ENCODE data around the gene GRAPL.
A peak's percentile ranks its signal among the peaks of the same experiment; 100 is the strongest.
"Not testable (repeated sequence)": the region's sequence is repeated elsewhere in the genome, so short reads cannot be mapped to it uniquely, and the experiment has no call there.

Gene GRAPL

GRCh38 chr17:19137959-19138358 is 10.6 kb downstream of the GRAPL start:
- DNase-seq: not testable (repeated sequence)

- peak in 1 of 2 experiments; percentile 15 for DNase-seq
These were observed 14.2 kb downstream of the GRAPL start for GRCh38 chr17:19141366-19142155.

GRCh38 chr17:19142419-19142818 is 15.0 kb downstream of the GRAPL start:
- not testable (repeated sequence) for DNase-seq

- not testable (repeated sequence) for DNase-seq
These were observed 15.8 kb downstream of the GRAPL start for GRCh38 chr17:19143097-19143777.

GRCh38 chr17:19144373-19144772 is 17.0 kb downstream of the GRAPL start:
- not testable (repeated sequence) for DNase-seq

GRCh38 chr17:19145471-19145870 is 18.1 kb downstream of the GRAPL start:
- DNase-seq: not testable (repeated sequence)

GRCh38 chr17:19150678-19151615 is 23.6 kb downstream of the GRAPL start:
- not testable (repeated sequence) for DNase-seq

GRCh38 chr17:19157628-19158027 is 30.2 kb downstream of the GRAPL start:
- not testable (repeated sequence) for DNase-seq

- DNase-seq: not testable (repeated sequence)
These were observed 31.1 kb downstream of the GRAPL start for GRCh38 chr17:19158478-19158877.

GRCh38 chr17:19158938-19159337 is 31.5 kb downstream of the GRAPL start:
- not testable (repeated sequence) for DNase-seq

- DNase-seq: not testable (repeated sequence)
These were observed 34.1 kb downstream of the GRAPL start for GRCh38 chr17:19161308-19162107.

GRCh38 chr17:19162384-19163216 is 35.2 kb downstream of the GRAPL start:
- DNase-seq: not testable (repeated sequence)

GRCh38 chr17:19174422-19174821 is 47.0 kb downstream of the GRAPL start:
- DNase-seq: not testable (repeated sequence)

- not testable (repeated sequence) for DNase-seq
These were observed 48.0 kb downstream of the GRAPL start for GRCh38 chr17:19175410-19175809.

GRCh38 chr17:19181040-19181875 is 53.9 kb downstream of the GRAPL start:
- not testable (repeated sequence) for DNase-seq

GRCh38 chr17:19187883-19188869 is 60.8 kb downstream of the GRAPL start:
- not testable (repeated sequence) for DNase-seq

GRCh38 chr17:19188870-19189708 is 61.7 kb downstream of the GRAPL start:
- not testable (repeated sequence) for DNase-seq
